CD4-positive, alpha-beta T cell treated with Interleukin-21 for 1 hour (primary cell): Measurements from ENCODE around the gene PRPF31.

Experiments
- DNase-seq: peaks from one replicate; pipeline ENCODE4 v3.0.0-alpha.2; 2020

Gene PRPF31

DNA sequence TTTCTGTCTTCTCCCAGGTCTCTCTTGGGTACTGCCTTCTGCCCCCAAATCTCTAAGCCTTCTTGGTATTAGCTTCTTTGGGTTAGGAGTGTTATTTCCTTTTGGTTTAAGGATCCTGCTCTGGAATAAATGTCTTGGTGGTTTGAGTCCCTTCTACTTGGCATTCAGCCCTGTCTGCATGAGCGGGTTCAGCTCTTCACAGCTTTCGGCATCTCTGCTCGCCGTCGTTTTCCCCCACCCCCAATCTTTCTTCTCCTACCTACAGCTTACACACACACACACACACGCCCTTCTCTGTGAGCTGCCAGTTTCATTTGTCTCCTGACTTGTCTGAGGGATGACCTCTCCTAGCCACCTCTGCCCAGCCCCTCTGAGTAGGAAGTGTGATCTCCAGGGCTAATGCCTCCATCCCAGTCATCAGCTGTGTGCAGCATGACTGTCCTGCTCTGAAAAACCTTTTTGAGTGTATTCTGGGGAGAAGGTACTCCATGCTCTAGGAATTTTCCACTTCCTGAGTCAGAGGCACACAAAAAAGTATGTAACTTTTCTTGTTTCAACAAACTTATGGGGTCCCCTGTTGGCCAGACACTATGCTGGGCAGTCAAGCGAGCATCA, 26.7 kb downstream of the PRPF31 start:
- no peak for DNase-seq

DNA sequence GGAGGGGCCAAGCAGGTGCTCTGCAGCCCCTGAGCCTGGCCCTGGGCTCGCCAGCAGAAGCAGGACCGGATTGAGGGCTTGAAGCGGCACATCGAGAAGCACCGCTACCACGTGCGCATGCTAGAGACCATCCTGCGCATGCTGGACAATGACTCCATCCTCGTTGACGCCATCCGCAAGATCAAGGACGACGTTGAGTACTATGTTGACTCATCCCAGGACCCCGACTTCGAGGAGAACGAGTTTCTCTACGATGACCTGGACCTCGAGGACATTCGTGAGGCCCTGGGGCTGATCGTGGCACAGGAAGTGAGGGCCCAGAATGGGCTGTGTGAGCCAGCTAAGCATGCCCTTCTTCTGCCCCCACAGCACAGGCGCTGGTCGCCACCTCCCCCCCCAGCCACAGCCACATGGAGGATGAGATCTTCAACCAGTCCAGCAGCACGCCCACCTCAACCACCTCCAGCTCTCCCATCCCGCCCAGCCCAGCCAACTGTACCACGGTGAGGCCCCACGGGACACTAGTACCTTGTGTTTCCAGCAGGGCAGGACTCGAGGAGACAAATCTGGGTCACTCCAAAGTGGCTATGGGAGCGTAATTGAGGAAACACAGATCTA, 30.1 kb downstream of the PRPF31 start:
- DNase-seq: no peak

DNA sequence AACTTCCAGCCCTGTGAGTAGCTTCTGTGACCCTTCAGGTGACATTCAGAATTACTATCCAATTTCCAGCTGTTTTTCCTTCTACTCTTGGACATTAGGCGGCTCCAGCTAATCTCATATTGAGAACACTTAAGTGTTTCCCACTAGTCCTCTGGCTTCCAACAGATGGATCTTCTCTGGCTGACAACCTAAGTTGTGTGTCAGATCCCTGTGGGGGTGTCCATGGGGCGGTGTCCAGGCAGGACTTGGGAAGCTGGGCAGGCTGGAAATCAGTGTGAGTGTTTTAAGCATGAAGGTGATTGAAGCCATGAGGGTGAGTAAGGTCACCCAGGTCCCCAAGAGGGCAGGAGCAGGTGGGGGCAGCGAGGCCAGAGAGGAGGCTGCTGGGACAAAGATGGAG, 32.1 kb downstream of the PRPF31 start:
- no peak for DNase-seq

DNA sequence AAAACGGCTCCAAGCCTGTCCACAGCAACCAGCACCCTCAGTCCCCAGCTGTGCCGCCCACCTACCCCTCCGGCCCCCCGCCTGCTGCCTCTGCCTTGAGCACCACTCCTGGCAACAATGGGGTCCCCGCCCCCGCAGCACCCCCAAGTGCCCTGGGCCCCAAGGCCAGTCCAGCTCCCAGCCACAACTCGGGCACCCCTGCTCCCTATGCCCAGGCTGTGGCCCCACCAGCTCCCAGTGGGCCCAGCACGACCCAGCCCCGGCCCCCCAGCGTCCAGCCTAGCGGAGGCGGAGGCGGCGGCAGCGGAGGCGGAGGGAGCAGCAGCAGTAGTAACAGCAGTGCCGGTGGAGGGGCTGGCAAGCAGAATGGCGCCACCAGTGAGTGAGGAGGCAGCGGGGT, 32.6 kb downstream of the PRPF31 start:
- no peak for DNase-seq

DNA sequence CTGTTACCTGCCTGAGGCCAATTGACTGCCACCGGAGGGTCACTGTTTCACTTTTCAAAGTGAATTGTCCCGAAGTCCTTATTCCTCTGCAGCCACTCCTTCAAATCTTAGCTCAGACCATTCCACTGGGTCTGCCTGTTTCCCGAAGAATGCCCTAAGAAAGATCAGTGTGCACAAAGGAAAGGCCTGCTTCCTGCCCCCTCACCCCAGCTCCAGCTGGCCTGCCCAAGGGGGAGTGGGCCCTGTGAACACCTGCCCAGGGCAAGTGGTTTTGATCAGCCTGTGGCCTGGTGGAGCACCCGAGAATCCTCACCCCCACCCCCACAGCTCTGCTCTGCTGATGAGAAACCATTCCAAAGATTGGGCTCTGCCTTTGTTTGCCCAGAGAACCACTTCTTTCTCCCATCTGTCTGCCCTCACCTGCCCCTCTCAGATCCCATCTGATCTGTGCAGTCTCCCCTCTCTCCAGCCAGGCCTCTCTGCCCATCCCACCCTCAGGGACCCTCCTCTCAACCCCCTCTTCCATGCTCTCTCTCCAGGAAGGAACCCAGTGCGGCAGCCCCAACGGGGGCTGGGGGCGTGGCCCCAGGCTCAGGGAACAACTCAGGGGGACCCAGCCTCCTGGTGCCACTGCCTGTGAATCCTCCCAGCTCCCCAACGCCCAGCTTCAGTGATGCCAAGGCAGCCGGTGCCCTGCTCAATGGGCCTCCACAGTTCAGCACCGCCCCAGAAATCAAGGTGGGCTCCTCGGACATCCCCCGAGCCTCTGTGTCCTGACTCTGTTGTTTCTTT, 33.7 kb downstream of the PRPF31 start:
- DNase-seq: no peak

DNA sequence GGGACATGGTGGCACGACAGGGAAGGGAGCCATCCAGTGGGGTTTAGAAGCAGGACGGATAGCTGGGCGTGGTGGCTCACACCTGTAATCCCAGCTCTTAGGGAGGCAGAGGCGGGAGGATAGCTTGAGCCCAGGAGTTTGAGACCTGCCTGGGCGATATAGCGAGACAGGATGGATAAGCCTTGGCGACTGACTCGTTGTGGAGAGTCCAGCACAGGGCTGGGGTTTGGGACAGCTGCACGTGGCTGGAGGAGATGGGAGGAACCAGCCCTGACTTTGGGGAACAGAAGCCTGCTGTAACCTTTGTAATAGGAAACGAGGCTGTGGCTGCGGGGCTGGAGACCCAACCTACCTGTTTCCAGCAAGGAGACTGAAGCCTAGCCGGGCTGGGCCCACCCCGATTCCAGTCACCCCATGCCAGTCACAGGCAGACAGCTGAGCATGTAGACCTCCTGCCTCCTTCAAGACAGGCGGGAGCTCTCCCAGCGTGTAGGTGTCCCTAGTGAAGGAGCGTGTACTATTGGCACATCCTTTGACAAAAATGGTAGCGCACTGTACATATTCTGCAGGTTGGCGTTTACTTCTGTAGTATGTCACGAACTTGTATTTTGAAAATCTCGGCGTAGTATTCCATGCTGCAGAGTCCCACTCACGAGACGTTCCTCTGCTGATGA, 35.9 kb downstream of the PRPF31 start:
- DNase-seq: no peak

DNA sequence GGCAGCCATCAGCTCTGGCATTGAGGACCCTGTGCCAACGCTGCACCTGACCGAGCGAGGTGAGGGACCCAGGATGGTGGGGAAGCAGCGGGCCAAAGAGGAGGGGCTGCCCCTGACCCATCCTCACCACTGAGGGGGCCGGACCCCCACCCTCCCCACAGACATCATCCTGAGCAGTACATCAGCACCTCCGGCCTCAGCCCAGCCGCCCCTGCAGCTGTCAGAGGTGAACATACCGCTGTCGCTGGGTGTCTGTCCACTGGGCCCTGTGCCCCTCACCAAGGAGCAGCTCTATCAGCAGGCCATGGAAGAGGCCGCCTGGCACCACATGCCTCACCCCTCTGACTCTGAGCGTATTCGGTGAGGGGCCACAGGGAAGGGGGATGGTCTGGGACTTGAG, 36.7 kb downstream of the PRPF31 start:
- DNase-seq: no peak

DNA sequence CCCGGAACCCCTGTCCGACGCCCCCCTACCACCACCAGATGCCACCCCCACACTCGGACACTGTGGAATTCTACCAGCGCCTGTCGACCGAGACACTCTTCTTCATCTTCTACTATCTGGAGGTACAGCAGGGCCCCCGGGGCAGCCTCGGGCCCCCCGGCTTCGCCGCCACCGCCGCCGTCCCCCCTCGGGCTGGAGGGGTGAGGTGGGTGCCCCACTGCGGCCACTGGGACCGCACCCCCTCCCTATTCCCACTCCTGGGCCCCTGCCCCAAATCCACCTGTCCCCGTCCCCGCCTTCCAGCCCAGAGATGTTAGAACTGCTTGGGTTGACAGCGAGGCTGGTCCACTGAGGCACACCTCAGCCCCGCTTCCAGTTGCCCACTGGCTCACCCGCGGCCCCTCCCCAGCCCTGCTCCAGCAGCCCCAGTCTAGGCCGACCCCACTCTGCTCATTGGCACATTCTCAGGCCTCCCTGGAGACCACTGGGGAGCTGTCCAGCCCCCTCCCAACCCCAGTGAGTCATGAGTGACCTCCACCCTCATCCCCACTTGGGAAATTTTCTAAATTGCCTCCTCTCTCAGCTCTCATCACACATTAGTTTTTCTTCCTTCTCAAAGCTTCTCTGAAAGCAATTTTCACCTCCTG, 37.4 kb downstream of the PRPF31 start:
- no peak for DNase-seq

DNA sequence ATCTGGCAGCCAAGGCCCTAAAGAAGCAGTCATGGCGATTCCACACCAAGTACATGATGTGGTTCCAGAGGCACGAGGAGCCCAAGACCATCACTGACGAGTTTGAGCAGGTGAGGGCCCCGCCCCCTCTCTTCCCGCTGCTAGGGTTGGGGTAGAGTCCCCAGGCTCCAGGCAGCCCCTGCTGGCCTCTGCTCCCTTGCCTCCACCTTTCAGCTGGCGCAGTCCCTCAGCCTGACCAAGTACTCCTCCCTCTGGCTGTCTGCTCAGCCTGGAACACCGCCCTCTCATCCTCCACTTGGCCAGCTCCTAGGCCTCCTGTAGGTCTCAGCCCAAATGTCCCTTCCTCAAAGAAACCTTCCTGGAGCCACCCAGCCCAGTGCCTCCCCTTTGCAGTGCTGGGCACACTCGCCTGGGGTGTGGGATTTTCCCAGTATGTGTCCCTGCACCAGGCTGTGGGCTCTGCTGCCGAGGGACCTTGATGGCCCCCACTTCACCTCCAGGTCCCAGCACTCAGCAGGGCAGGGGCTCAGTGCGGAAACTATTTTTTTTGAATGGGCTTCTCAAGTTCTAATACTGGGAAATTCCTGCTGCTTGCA, 38.3 kb downstream of the PRPF31 start:
- no peak for DNase-seq

DNA sequence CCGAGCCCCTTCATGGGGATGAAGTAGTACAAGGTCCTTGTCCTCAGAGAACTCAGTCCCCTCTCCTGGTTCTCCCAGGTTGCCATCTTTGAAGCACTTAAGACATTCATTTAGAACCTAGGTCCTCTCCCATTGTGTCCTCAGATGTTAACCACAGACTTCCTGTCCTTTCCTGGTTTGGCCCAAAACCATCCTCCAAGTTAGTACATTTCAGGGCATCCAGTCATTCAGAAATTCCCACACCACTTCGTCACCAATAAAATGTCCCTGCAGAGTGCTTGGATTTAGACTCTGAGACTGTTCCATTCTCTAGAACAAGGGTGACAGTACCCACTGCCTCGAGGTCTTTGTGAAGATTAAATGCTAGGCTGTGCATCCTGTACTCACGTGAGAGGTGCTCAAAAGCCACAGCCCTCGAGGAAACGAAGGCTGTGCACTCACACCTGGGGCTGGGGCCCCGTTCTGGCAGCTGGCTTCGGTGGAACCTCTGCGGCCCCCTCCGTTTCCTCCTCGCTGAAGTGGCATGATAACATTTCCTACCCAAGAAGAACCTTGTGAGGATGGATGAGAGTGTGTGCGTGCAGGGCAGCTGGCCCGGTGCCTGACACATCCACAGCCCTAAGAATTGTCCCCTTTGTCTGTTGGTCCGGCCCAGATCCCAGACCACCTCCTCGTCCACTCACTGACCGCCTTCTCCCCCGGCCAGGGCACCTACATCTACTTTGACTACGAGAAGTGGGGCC, 39.2 kb downstream of the PRPF31 start:
- peak; percentile 37 for DNase-seq

DNA sequence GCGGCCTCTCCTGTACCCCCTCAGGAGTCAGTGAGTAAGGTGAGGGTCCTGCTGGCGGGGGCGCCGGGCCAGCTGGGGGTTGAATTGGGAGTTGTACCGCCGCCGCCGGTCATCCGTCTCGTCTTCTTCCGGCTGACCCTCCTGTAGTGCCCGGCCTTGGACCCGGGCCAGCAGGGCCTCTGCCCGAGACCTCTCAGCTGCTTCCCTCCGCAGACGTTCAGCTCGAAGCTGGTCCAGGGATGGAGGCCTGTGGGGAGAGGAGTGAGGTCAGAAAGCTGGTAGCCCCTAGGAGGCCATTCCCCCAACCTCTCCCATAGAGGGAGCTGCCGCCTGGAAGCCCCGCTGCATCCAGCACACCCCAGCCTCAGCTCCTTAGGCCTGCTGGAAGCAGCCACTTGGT, 40.1 kb downstream of the PRPF31 start:
- DNase-seq: no peak

DNA sequence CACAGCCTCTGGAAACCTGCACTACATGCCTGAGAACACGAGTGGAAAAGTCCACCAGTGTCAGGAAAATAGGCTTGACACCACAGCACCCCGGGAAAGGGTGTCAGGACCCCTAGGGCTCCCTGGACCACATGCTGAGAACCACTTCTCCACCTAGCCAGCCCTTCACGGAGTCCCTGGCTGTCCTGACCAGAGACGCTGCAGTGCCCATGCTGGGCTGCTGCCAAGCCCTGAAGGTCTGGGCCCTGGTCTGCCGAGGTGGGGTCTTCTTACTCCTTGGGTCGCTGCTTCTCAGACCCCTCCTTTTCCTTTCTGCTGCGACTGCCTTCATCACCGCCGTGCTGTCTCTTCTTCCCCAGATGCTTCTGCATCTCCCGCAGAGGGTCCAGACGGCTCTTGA, 40.9 kb downstream of the PRPF31 start:
- DNase-seq: no peak

DNA sequence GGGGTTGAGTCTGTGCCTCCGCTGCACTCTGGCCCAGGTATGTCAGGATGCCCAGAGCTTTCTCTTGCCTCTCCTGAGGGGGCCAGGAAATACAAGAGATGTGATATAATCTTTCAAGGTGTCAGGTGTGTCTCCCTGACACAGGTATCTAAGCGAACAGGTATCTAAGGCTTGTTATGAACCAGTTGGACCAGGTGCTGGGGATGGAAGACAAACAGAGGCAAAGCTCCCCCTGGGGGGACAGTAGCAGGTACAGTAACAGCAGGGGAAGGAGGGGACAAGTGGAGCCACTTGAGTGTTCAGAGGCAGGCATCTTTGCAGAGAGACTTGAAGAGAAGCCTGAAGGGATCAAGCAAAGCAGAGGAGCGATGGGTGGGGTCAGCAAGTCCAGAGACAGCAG, 41.4 kb downstream of the PRPF31 start:
- no peak for DNase-seq

DNA sequence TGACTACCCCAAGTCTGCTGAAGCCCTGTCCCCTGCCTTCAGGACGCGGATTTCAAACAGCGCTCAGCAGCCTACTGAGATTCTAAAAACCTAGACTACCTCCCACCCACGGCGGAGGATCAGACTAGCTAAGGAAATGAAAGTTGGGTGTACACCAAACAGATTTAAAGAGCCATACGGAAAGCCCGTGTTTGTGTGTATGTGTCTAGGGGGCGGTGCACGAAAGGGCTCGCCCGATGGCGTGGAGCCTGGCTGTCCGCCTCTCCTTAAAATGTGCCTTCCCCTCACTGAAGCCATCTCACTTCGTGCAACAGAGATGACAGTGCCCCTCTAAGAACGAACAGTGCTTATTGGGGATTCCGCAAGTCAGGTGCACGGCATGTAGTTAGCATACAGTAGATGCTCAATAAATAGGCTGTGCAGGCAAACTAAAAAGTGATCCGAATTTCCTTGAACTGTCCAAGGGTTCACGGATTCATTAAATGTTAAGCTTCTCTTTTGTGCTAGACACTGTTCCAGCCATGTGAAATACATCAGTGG, 43.3 kb downstream of the PRPF31 start:
- peak; percentile 33 for DNase-seq

DNA sequence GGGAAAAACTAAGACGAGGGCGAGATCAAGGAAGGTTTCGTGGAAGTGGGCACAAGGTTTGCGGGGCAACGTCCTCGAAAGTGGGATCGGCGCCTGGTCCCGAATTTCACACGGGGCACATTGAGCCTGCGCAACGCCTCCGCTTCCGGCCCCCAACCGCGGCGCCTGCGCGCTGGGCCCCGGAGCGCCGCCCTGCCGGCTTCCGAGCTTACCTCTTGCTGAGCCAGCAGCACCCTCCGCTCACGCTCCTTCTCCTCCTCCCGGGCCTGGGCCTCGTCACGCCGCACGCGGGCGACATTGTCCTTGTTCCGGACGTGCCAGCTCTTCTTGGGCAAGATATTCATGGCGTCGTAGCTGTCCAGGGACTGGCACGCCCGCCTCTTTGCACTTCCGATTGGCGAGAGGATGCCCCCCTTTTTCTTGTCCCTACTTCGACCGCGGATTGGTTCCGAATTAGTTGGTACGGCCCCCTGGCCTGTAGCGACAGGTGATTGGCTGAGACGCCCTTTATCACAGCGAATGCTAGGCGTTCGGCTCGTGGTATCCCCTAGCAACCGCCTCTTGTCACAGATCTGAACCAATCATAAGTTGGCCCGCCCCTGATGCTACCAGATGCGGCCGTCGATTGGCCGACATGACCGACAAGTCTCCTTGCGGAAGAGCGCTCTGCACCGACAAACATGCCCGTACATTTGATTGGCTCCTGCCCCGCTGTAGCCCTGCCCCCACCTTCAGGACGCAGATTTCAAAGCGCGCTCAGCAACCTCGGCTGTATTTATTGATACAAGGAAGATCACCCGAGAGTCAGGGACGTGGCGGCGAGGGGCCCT, 44.0 kb downstream of the PRPF31 start, which contains the start of gene LENG1:
Gene LENG1, minus strand, starts transcription at position 370 of the 830 bp plus-strand sequence. Its CDS starts 26 bp downstream, at position 344.
- DNase-seq: peak; percentile 100

DNA sequence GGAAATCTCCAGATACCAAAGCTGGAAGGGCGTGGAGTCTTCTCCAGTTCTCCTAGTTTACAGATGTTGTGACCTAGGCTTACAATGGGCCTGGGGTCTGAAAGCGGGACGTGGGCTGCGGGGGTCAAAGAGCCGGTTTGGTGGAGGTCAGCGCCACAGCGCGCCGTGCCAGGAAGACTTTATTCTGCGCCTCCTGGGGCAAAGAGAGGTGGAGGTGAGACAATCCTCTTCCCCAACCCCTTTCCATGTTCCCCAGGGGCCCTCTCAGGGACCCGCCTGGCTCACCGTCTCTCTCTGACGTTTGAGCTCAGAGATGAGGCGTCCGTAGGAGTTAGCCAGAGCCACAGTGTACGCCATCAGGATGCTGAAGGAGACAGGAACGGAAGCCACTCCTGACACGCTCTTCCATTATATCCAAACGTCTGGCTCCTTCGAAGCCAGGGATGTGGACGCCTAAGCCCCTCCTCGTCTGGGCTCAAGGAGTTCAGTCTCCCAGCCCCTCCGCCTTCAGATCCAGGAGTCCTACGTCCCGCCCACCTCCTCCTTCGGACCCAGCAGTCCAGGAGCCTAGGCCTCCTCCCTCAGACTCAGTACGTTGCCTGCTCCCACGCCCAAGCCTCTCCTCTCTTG, 44.7 kb downstream of the PRPF31 start:
- no peak for DNase-seq

DNA sequence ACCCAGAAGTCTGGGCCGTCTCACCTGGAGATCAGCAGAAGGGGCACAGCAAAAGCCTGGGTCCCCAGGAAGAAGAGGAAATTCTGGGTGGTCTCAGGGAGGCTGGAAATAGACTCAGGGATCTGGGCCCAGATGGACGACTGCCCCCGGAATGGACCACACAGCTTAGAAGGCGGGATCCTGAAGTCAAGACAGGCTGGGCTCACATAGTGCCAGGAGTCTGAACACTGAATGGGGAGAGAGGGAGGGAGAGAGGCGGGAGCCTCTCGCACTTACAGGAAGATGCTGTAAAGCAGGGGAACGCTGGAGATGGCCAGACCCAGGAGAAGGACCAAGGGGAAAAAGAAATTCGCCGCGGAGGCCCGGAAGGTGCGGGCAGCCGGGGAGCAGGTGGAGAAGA, 45.3 kb downstream of the PRPF31 start:
- DNase-seq: no peak

DNA sequence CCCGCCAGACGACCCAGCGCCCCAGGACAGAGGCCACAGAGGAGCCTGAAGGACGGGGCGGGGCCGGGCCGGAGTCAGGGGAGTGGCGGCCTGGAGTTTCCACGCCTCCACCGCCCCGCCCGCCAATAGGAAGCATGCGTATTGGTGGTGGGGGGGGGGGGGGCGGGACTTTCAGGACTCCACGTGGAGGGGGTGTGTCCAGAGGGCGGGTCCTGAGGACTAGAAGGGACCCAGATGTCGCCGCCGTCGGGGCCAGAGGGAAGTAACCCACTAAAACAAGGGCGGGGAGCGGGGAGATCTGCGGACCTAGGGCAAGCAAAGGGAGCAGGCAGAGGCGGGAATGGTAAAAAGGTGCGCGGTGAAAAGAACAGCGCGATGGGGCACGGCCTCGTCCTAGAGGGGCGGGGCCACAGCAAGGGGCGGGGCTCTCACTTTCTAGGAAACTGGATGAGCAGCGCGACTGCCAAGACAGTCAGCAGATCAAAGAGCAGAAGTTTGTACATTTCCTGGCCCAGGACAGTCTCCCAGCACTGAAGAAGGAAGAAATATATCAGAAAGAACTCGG, 46.8 kb downstream of the PRPF31 start:
- peak; percentile 81 for DNase-seq

DNA sequence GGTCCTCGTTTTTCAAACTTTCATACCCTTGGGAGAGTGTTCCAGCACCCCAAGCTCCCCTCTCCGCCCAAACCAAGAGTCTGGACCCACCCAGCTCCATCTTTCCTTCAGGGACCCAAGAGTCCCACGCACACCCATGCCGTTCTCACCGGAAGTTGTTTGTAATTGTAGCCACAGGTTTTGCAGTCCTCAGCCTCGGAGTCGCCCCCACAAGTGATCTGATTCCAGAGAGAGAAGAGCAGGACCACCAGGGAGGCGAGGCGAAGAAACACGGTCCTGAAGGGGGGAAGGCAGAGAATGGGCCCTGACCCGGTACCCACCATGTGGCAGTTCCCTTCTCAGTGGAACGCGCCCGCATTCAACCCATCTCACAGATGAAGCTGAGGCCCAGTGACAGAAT, 47.3 kb downstream of the PRPF31 start:
- DNase-seq: no peak
